ENCODE results near the gene PERCC1. TPM values are rescaled to one million over a fixed set of nuclear protein-coding genes. Genes with fewer than 3 reads are reported as not detected.

Gene PERCC1
- total RNA-seq, 1 donor from 2014 or later = 0.33 TPM

DNA sequence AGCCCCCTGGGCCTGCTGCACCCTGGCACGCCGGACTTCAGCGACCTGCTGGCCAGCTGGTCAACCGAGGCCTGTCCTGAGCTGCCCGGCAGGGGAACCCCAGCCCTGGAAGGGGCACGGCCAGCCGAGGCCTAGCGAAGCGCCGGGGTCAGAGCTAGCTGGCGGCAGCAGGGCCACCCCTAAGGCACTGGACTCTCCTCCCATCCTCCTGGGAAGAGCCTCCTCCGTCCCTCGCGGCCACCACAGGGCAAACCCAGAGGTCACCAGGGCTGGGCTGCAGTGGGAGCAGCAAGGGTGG is 2.3 kb downstream of the PERCC1 start:
- no peaks in the 10 kb centered on the region for H3K36me3 Mint-ChIP-seq (ENCODE audit: low read depth)
- DNase-seq (no peak), ATAC-seq (ENCODE audit: low read depth) (no peak)
- TF ChIP-seq, protein P1, sequence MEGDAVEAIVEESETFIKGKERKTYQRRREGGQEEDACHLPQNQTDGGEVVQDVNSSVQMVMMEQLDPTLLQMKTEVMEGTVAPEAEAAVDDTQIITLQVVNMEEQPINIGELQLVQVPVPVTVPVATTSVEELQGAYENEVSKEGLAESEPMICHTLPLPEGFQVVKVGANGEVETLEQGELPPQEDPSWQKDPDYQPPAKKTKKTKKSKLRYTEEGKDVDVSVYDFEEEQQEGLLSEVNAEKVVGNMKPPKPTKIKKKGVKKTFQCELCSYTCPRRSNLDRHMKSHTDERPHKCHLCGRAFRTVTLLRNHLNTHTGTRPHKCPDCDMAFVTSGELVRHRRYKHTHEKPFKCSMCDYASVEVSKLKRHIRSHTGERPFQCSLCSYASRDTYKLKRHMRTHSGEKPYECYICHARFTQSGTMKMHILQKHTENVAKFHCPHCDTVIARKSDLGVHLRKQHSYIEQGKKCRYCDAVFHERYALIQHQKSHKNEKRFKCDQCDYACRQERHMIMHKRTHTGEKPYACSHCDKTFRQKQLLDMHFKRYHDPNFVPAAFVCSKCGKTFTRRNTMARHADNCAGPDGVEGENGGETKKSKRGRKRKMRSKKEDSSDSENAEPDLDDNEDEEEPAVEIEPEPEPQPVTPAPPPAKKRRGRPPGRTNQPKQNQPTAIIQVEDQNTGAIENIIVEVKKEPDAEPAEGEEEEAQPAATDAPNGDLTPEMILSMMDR (IDR thresholded peaks at IDR 0.05) = no peak
- no peak overlapping the region for H3K4me3 Mint-ChIP-seq
- H3K9me3 Mint-ChIP-seq = no peaks in the 10 kb centered on the region
- CTCF ChIA-PET = interaction anchor here (1.0 to 1.1 kb wide), 2 partner anchors 8 to 10 kb away, joined by 3 read pairs; no protein-coding TSS in a partner anchor
- POLR2A ChIA-PET = interaction anchor here (1.0 to 2.2 kb wide), 4 partner anchors 12 to 177 kb away, joined by 3 to 28 read pairs (median 5); partner anchors contain the start of genes TELO2 and UQCC4
- peaks cover 4% of the 10 kb centered on the region for H3K4me1 Mint-ChIP-seq
- intact Hi-C loops (cut with micrococcal nuclease) = no loop called here
- H3K27me3 Mint-ChIP-seq = no peaks in the 10 kb centered on the region
- no peak overlapping the region for H3K27ac Mint-ChIP-seq

DNA sequence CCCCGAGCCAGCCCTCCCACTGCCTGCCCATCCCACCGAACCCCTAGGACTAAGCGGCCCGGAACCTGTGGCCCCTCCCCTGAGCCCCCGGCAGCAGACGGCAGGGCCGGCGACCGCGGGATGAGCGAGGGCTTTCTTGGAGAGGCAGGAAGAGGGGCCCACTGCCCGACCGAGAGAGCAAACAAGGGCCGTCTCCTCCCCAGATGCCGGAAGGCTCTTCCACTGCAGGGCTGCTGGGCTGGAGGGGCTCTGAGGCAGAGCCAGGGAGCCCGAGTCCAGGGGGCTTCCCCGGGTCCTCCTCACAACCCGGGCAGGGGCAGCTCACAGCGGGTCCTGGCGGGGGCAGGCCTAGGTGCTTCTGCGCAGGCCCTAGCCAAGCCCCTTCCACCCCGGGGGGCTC is 2.9 kb downstream of the PERCC1 start:
- TF ChIP-seq, protein P1 (IDR thresholded peaks at IDR 0.05) = no peak
- Mint-ChIP-seq H3K4me3 (no peak overlapping the region), H3K36me3 (ENCODE audit: low read depth) (no peaks in the 10 kb centered on the region), H3K4me1 (peaks cover 4% of the 10 kb centered on the region), H3K27ac (no peak overlapping the region), H3K9me3 (no peaks in the 10 kb centered on the region), H3K27me3 (no peaks in the 10 kb centered on the region)
- ChIA-PET CTCF (interaction anchor here (1.0 kb wide), 1 partner anchor 10 kb away, joined by 3 read pairs; no protein-coding TSS in a partner anchor), POLR2A (interaction anchor here (1.4 to 2.2 kb wide), 3 partner anchors 12 to 59 kb away, joined by 4 to 28 read pairs (median 6); partner anchors contain the start of genes TELO2 and UQCC4)
- DNase-seq = no peak
- intact Hi-C loops (cut with micrococcal nuclease) = no loop called here
- ATAC-seq (ENCODE audit: low read depth) = no peak

DNA sequence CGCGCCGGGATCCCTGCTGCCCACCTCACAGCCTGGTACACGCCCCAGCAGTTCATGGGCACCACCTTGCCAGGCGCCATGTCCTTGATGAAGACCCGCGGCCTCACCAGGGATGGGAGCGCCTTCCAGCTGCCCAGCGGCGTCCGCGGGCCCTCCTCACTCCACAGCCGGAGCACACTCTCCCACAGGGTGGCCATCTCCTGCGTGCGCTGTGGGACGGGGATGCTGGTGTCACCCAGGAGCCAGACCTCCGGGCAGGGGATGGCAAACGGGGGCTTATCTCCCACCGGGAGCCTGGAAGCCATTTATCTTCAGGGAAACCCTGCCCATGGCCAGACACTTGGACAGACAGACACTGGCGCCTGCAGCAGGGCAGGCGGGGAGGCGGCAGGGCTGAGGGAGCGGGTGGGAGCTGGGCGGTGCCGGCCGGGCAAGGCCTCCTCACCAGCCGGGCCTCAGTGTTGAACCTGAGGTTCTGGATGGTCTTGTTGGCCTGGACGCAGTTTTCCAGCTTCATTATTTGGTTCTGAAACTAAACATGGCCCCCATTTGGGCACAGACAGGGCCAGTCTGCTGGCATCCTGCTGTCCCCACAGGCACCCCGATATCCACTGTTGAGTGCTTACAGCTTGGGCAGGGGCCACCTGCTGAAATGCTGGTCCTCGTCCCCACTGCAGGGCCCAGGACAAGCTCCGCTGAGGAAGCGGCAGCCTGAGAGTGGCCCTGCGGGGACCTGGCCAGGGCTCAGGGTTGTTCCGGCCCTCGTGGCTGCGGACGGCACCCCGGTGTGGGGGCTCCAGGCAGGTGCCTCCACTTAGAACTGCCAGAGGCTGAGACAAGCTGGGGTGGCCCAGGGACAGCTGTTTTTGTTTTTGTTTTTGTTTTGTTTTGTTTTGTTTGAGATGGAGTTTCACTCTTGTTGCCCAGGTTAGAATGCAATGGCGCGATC is 4.0 kb downstream of the PERCC1 start:
- no peak for DNase-seq
- no peaks in the 10 kb centered on the region for H3K27me3 Mint-ChIP-seq
- TF ChIP-seq, protein P1 (IDR thresholded peaks at IDR 0.05) = no peak
- ATAC-seq (ENCODE audit: low read depth) = no peak
- intact Hi-C loops (cut with micrococcal nuclease) = no loop called here
- POLR2A ChIA-PET = interaction anchor here (0.5 kb wide), 1 partner anchor 14 kb away, joined by 7 read pairs; no protein-coding TSS in a partner anchor
- no peak overlapping the region for H3K27ac Mint-ChIP-seq
- peaks cover 4% of the 10 kb centered on the region for H3K4me1 Mint-ChIP-seq
- no peak overlapping the region for H3K4me3 Mint-ChIP-seq
- H3K36me3 Mint-ChIP-seq (ENCODE audit: low read depth) = no peaks in the 10 kb centered on the region
- H3K9me3 Mint-ChIP-seq = no peaks in the 10 kb centered on the region
- CTCF ChIA-PET = interaction anchor here (0.5 kb wide), 1 partner anchor 285 kb away, joined by 3 read pairs; no protein-coding TSS in a partner anchor

DNA sequence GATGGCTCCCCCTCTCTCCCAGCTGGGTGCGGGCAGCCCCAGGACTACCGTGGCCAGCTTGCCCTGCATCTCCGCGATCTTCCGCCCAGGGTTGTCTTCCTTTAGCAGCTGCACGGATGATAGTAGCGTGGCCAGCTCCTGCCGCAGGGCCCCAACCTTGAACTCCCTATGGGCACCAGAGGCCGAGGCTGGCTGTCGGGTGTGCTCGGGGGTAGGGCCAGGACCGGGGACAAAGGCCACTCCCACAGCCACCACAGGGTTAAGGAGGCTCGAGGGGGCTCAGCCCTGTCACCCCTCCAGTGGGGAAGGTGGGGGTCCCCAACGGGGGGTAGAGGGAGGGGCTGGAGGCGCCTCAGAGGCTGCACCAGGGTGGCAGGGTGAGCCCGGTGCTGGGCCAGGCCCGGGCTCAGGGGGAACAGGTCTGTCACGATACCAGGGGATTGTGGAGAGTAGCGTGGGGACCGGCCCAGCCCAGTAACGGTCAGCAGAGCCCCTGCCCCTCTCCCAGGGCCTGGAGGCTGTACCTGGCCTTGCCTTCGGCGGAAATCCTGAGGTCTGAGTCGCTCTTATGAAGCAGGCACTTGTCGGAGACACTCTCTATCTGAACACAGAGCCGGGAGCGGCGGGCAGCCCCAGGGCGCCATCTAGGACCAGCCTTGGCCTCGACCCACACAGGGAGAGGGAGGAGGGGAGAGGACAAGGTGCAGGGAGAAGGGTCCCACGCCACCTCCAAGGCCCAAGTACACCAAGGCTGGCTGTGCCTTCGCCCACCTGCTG is 5.2 kb downstream of the PERCC1 start:
- Mint-ChIP-seq H3K27me3 (no peaks in the 10 kb centered on the region), H3K36me3 (ENCODE audit: low read depth) (no peaks in the 10 kb centered on the region), H3K4me1 (peaks cover 4% of the 10 kb centered on the region), H3K9me3 (no peaks in the 10 kb centered on the region), H3K27ac (no peak overlapping the region), H3K4me3 (no peak overlapping the region)
- TF ChIP-seq, protein P1 (IDR thresholded peaks at IDR 0.05) = no peak
- intact Hi-C loops (cut with micrococcal nuclease) = no loop called here
- CTCF ChIA-PET = no interaction called here
- POLR2A ChIA-PET = interaction anchor here (0.5 kb wide), 1 partner anchor 15 kb away, joined by 7 read pairs; no protein-coding TSS in a partner anchor
- ATAC-seq (ENCODE audit: low read depth) (no peak), DNase-seq (no peak)

Data from activated B cell treated with CpG ODN at 0.5 μM for 24 hours (primary cell).